ENCODE measurements around the gene TMPRSS9.

DNA sequence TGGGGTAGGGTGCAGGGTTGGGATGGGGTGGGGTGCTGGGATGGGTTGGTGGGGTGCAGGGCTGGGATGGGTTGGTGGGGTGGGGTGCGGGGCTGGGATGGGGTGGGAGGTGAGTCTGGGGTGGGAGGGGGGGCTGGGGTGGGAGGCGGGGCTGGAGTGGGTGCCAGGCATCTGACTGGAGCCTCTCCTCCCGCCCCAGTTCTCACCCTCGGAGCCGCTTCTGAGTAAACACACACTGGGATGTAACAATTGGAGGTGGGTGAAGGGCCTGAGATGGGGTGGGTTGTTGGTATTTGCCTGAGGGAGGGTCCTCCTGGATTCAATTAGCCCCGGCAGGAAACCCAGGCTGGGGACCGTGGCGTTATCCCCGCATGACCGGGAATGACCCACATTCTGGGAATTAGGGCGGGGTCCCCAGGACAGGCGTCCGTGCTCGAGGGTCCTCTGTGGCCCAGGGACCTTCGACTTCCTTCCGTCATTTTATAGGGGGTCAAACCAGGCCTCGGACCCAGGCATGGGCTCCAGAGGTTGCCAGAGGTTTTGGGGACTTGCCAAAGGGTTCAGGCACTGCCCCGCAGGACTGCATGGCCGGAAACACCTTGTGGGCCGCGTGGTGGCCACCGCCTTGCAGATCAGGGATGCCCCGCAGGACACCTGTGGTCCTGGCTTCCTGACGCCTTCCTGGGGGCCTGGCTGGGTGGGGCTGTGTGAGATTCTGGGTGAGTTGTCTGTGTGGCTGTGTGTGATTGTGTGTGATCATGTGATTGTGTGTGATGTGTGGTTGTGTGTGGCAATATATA, 1.4 kb downstream of the TMPRSS9 start:
- TF ChIP-seq, protein P1, sequence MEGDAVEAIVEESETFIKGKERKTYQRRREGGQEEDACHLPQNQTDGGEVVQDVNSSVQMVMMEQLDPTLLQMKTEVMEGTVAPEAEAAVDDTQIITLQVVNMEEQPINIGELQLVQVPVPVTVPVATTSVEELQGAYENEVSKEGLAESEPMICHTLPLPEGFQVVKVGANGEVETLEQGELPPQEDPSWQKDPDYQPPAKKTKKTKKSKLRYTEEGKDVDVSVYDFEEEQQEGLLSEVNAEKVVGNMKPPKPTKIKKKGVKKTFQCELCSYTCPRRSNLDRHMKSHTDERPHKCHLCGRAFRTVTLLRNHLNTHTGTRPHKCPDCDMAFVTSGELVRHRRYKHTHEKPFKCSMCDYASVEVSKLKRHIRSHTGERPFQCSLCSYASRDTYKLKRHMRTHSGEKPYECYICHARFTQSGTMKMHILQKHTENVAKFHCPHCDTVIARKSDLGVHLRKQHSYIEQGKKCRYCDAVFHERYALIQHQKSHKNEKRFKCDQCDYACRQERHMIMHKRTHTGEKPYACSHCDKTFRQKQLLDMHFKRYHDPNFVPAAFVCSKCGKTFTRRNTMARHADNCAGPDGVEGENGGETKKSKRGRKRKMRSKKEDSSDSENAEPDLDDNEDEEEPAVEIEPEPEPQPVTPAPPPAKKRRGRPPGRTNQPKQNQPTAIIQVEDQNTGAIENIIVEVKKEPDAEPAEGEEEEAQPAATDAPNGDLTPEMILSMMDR (conservative IDR thresholded peaks at IDR 0.05 in 1 of 2, IDR thresholded peaks at IDR 0.05 in 1 of 2; ENCODE audit: extremely low read depth in 1 of 2, insufficient read depth in 1 of 2, low read depth in 1 of 2, low read length in 2 of 2): no peak
- TF ChIP-seq EZH2 (IDR thresholded peaks at IDR 0.05; ENCODE audit: borderline replicate concordance, low read length): no peak
